GM12878 (cell line): ENCODE data around the gene PITPNC1.

Experiments
- BRCA1 ChIP-seq: IDR thresholded peaks from 2 replicates; pipeline ENCODE4 v1.6.1; 2011; ENCODE audit warnings: low read depth, low read length, improper control_type of control experiment
- GABPA ChIP-seq: IDR thresholded peaks from 2 replicates; pipeline ENCODE4 v1.6.1; 2014; ENCODE audit warnings: antibody characterized with exemption, low read depth, mild to moderate bottlenecking, inconsistent platforms
- MYC ChIP-seq: IDR thresholded peaks from 2 replicates; pipeline ENCODE4 v1.6.1; 2011; ENCODE audit warnings: mild to moderate bottlenecking, low read length, moderate library complexity, inconsistent platforms; ENCODE audit not compliant: insufficient read depth, insufficient replicate concordance, insufficient read length, severe bottlenecking
- POLR2A ChIP-seq: IDR thresholded peaks from 2 replicates; pipeline ENCODE4 v1.6.1; 2011; ENCODE audit warnings: low read depth, mild to moderate bottlenecking, low read length
- ZNF622 ChIP-seq: fragments of 450-650 bp; IDR thresholded peaks from 2 replicates; pipeline ENCODE4 v1.6.1; 2017; ENCODE audit warnings: mild to moderate bottlenecking, inconsistent platforms
- TF ChIP-seq, protein P1 (sequence below), 3 experiments: IDR thresholded peaks in 2 of 3; conservative IDR thresholded peaks in 1 of 3; 2 replicates each; pipeline ENCODE4 v1.5.1; 2011; ENCODE audit warnings: low read depth in 3 of 3, low read length in 3 of 3, mild to moderate bottlenecking in 3 of 3, control low read depth in 2 of 3, moderate library complexity in 2 of 3, inconsistent platforms in 1 of 3, mixed read lengths in 1 of 3; ENCODE audit not compliant: control insufficient read depth in 2 of 3, insufficient read depth in 1 of 3; ENCODE audit errors: extremely low read depth in 1 of 3

DNA sequence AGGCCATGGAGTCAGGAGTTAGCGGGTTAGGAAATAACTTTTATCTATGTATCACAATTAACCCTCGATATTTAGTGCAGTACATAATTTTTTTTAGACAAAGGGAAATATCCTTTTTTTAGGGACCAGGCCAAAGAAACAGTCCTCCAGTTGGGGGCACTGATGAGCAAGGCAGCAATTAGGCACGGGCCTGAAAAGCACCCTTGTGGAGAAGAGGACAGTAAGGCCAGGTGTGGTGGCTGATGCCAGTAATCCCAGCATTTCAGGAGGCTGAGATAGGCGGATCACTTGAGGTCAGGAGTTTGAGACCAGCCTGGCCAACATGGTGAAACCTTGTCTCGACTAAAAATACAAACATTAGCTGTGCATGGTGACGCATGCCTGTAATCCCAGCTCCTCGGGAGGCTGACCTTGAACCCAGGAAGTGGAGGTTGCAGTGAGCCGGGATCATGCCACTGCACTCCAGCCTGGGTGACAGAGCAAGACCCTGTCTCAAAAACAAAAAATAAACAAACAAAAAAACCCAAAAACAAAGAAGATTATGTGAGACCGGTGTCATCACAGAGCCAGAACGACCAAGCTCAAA, 182.4 kb downstream of the PITPNC1 start:
- no peak for TF ChIP-seq BRCA1
- TF ChIP-seq POLR2A: no peak
- no peak for TF ChIP-seq ZNF622
- no peak for TF ChIP-seq MYC
- TF ChIP-seq GABPA: no peak
- TF ChIP-seq, protein P1, sequence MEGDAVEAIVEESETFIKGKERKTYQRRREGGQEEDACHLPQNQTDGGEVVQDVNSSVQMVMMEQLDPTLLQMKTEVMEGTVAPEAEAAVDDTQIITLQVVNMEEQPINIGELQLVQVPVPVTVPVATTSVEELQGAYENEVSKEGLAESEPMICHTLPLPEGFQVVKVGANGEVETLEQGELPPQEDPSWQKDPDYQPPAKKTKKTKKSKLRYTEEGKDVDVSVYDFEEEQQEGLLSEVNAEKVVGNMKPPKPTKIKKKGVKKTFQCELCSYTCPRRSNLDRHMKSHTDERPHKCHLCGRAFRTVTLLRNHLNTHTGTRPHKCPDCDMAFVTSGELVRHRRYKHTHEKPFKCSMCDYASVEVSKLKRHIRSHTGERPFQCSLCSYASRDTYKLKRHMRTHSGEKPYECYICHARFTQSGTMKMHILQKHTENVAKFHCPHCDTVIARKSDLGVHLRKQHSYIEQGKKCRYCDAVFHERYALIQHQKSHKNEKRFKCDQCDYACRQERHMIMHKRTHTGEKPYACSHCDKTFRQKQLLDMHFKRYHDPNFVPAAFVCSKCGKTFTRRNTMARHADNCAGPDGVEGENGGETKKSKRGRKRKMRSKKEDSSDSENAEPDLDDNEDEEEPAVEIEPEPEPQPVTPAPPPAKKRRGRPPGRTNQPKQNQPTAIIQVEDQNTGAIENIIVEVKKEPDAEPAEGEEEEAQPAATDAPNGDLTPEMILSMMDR (IDR thresholded peaks at IDR 0.05 in 2 of 3, conservative IDR thresholded peaks at IDR 0.05 in 1 of 3; ENCODE audit: control insufficient read depth in 2 of 3, extremely low read depth in 1 of 3, insufficient read depth in 1 of 3, low read depth in 3 of 3, low read length in 3 of 3): peak; percentile 53 to 66 (median 60)
